SH-SY5Y (cell line): ENCODE results near the gene SLC46A1.

Source experiments
- GATA2 ChIP-seq: IDR thresholded peaks from 2 replicates; pipeline ENCODE4 v1.6.1; 2011; ENCODE audit warnings: mild to moderate bottlenecking, low read depth, low read length
- GATA3 ChIP-seq: IDR thresholded peaks from 2 replicates; pipeline ENCODE4 v1.6.1; 2011; ENCODE audit warnings: low read depth, mild to moderate bottlenecking, low read length, moderate library complexity

- TF ChIP-seq GATA2 (no peak), GATA3 (no peak)
Measured at GRCh38 chr17:28449859-28450258, 43.8 kb upstream of the SLC46A1 start.
